ES-I3 (cell line): Measurements from ENCODE around the gene CTNNA1.

Experiments used
- H3K36me3 ChIP-seq: 2 replicates; pipeline ENCODE4 v1.6.1; 2013; ENCODE audit warnings: mild to moderate bottlenecking, low read length, control low read depth, moderate library complexity; ENCODE audit not compliant: insufficient read depth
- H3K4me1 ChIP-seq: 2 replicates; pipeline ENCODE4 v1.6.1; 2013; ENCODE audit warnings: mild to moderate bottlenecking, control low read depth, low read length; ENCODE audit not compliant: insufficient read depth
- H3K9ac ChIP-seq: 2 replicates; pipeline ENCODE4 v1.6.1; 2013; ENCODE audit warnings: low read depth, mild to moderate bottlenecking, low read length, moderate library complexity
- H3K9me3 ChIP-seq: 2 replicates; pipeline ENCODE4 v1.6.1; 2013; ENCODE audit warnings: mild to moderate bottlenecking, low read length, moderate library complexity; ENCODE audit not compliant: control insufficient read depth, insufficient read depth

CTNNA1 gene

GRCh38 chr5:138963763-138964371, 210.6 kb downstream of the CTNNA1 start:
- H3K4me1 ChIP-seq = peaks cover 23% of the 10 kb centered on the region
- H3K36me3 ChIP-seq = no peaks in the 10 kb centered on the region
- no peak overlapping the region for H3K9ac ChIP-seq
- no peaks in the 10 kb centered on the region for H3K9me3 ChIP-seq

GRCh38 chr5:138964647-138965201, 211.5 kb downstream of the CTNNA1 start:
- no peaks in the 10 kb centered on the region for H3K36me3 ChIP-seq
- H3K4me1 ChIP-seq = peaks cover 23% of the 10 kb centered on the region
- H3K9ac ChIP-seq = no peak overlapping the region
- no peaks in the 10 kb centered on the region for H3K9me3 ChIP-seq

GRCh38 chr5:138965626-138966025, 212.4 kb downstream of the CTNNA1 start:
- Histone ChIP-seq H3K9ac (no peak overlapping the region), H3K4me1 (peaks cover 23% of the 10 kb centered on the region), H3K36me3 (no peaks in the 10 kb centered on the region), H3K9me3 (no peaks in the 10 kb centered on the region)

- no peaks in the 10 kb centered on the region for H3K9me3 ChIP-seq
- no peak overlapping the region for H3K9ac ChIP-seq
- peaks cover 23% of the 10 kb centered on the region for H3K4me1 ChIP-seq
- no peaks in the 10 kb centered on the region for H3K36me3 ChIP-seq
Measured at GRCh38 chr5:138966236-138966985, 213.2 kb downstream of the CTNNA1 start.

GRCh38 chr5:138967791-138968448, 214.7 kb downstream of the CTNNA1 start:
- Histone ChIP-seq H3K9me3 (no peaks in the 10 kb centered on the region), H3K4me1 (peaks cover 18% of the 10 kb centered on the region), H3K36me3 (no peaks in the 10 kb centered on the region), H3K9ac (no peak overlapping the region)

- H3K4me1 ChIP-seq = peaks cover 11% of the 10 kb centered on the region
- H3K36me3 ChIP-seq = no peaks in the 10 kb centered on the region
- no peak overlapping the region for H3K9ac ChIP-seq
- no peaks in the 10 kb centered on the region for H3K9me3 ChIP-seq
Measured at GRCh38 chr5:138968601-138969000, 215.4 kb downstream of the CTNNA1 start.

- Histone ChIP-seq H3K4me1 (peaks cover 8% of the 10 kb centered on the region), H3K9ac (no peak overlapping the region), H3K9me3 (no peaks in the 10 kb centered on the region), H3K36me3 (no peaks in the 10 kb centered on the region)
Measured at GRCh38 chr5:138969323-138970002, 216.2 kb downstream of the CTNNA1 start.

GRCh38 chr5:138972230-138972629, 219.0 kb downstream of the CTNNA1 start:
- Histone ChIP-seq H3K9ac (no peak overlapping the region), H3K4me1 (peaks cover 9% of the 10 kb centered on the region), H3K36me3 (no peaks in the 10 kb centered on the region), H3K9me3 (no peaks in the 10 kb centered on the region)

GRCh38 chr5:138972836-138973235, 219.6 kb downstream of the CTNNA1 start:
- Histone ChIP-seq H3K9me3 (no peaks in the 10 kb centered on the region), H3K36me3 (no peaks in the 10 kb centered on the region), H3K4me1 (peaks cover 13% of the 10 kb centered on the region), H3K9ac (no peak overlapping the region)

- peaks cover 19% of the 10 kb centered on the region for H3K4me1 ChIP-seq
- H3K9ac ChIP-seq = no peak overlapping the region
- H3K36me3 ChIP-seq = no peaks in the 10 kb centered on the region
- H3K9me3 ChIP-seq = no peaks in the 10 kb centered on the region
Measured at GRCh38 chr5:138974227-138975063, 221.2 kb downstream of the CTNNA1 start.

GRCh38 chr5:138975098-138975847, 222.0 kb downstream of the CTNNA1 start:
- H3K4me1 ChIP-seq = peaks cover 23% of the 10 kb centered on the region
- no peaks in the 10 kb centered on the region for H3K36me3 ChIP-seq
- H3K9ac ChIP-seq = no peak overlapping the region
- no peaks in the 10 kb centered on the region for H3K9me3 ChIP-seq

- Histone ChIP-seq H3K4me1 (peaks cover 23% of the 10 kb centered on the region), H3K9ac (no peak overlapping the region), H3K36me3 (no peaks in the 10 kb centered on the region), H3K9me3 (no peaks in the 10 kb centered on the region)
Measured at GRCh38 chr5:138978080-138978479, 224.9 kb downstream of the CTNNA1 start.

GRCh38 chr5:138978581-138978980, 225.4 kb downstream of the CTNNA1 start:
- Histone ChIP-seq H3K36me3 (no peaks in the 10 kb centered on the region), H3K9me3 (no peaks in the 10 kb centered on the region), H3K4me1 (peaks cover 23% of the 10 kb centered on the region), H3K9ac (no peak overlapping the region)
